Measurements from ENCODE around the gene P2RX7. TPM values are rescaled to one million over a fixed set of nuclear protein-coding genes. Genes with fewer than 3 reads are reported as not detected.
"Not testable (repeated sequence)": the region's sequence is repeated elsewhere in the genome, so short reads cannot be mapped to it uniquely, and the experiment has no call there.

P2RX7 gene
- total and polyA plus RNA-seq, 2 experiments from 2014 or later = 0.90 to 1.7 TPM

- H3K4me3 ChIP-seq = no peak overlapping the region
- H3K79me2 ChIP-seq = no peaks in the 10 kb centered on the region
- no peak for DNase-seq (ENCODE audit: low spot score)
- H3K9me3 ChIP-seq (ENCODE audit: low read depth) = no peaks in the 10 kb centered on the region
- H3K9me2 ChIP-seq (replicated peaks; ENCODE audit: insufficient read depth) = no peaks in the 10 kb centered on the region
- TF ChIP-seq EZH2 (IDR thresholded peaks at IDR 0.05; ENCODE audit: borderline replicate concordance) = no peak
- TF ChIP-seq EZH2phosphoT487 (IDR thresholded peaks at IDR 0.05; ENCODE audit: low read depth, severe bottlenecking, unreplicated experiment) = no peak
- WGBS (ENCODE audit: low lambda C conversion rate, missing lambda C conversion rate) = 91% methylated on average over 14 of the region's 14 CpGs
- H3K4me2 ChIP-seq = no peak overlapping the region
- H2AFZ ChIP-seq = no peak overlapping the region
- no peak overlapping the region for H3K27ac ChIP-seq
- no peaks in the 10 kb centered on the region for H4K20me1 ChIP-seq (ENCODE audit: insufficient read depth, poor library complexity, severe bottlenecking)
- no peaks in the 10 kb centered on the region for H3K4me1 ChIP-seq (ENCODE audit: insufficient read depth)
- no peaks in the 10 kb centered on the region for H3K27me3 ChIP-seq
- no peaks in the 10 kb centered on the region for H3K36me3 ChIP-seq (replicated peaks; ENCODE audit: insufficient read depth, low read depth)
These were observed 22.2 kb downstream of the P2RX7 start for GRCh38 chr12:121154793-121155375.

- Histone ChIP-seq H3K9me2 (replicated peaks; ENCODE audit: insufficient read depth) (no peaks in the 10 kb centered on the region), H3K27me3 (no peaks in the 10 kb centered on the region), H3K4me3 (no peak overlapping the region), H3K36me3 (replicated peaks; ENCODE audit: insufficient read depth, low read depth) (no peaks in the 10 kb centered on the region), H3K9me3 (ENCODE audit: low read depth) (no peaks in the 10 kb centered on the region), H3K27ac (no peak overlapping the region), H3K4me1 (ENCODE audit: insufficient read depth) (no peaks in the 10 kb centered on the region), H2AFZ (no peak overlapping the region), H3K79me2 (no peaks in the 10 kb centered on the region), H3K4me2 (no peak overlapping the region), H4K20me1 (ENCODE audit: insufficient read depth, poor library complexity, severe bottlenecking) (no peaks in the 10 kb centered on the region)
- TF ChIP-seq EZH2 (IDR thresholded peaks at IDR 0.05; ENCODE audit: borderline replicate concordance) (no peak), EZH2phosphoT487 (IDR thresholded peaks at IDR 0.05; ENCODE audit: low read depth, severe bottlenecking, unreplicated experiment) (no peak), CTCF (IDR thresholded peaks at IDR 0.05; ENCODE audit: poor library complexity) (no peak)
- 87% methylated on average over 5 of the region's 5 CpGs for WGBS (ENCODE audit: low lambda C conversion rate, missing lambda C conversion rate)
- no peak for DNase-seq (ENCODE audit: low spot score)
These were observed 23.7 kb downstream of the P2RX7 start for GRCh38 chr12:121156365-121156764.

- H3K4me1 ChIP-seq (ENCODE audit: insufficient read depth) = no peaks in the 10 kb centered on the region
- no peaks in the 10 kb centered on the region for H3K9me2 ChIP-seq (replicated peaks; ENCODE audit: insufficient read depth)
- H3K36me3 ChIP-seq (replicated peaks; ENCODE audit: insufficient read depth, low read depth) = no peaks in the 10 kb centered on the region
- no peak overlapping the region for H3K4me3 ChIP-seq
- no peak overlapping the region for H3K27ac ChIP-seq
- no peak overlapping the region for H2AFZ ChIP-seq
- no peaks in the 10 kb centered on the region for H3K27me3 ChIP-seq
- no peaks in the 10 kb centered on the region for H3K9me3 ChIP-seq (ENCODE audit: low read depth)
- no peak for DNase-seq (ENCODE audit: low spot score)
- no peaks in the 10 kb centered on the region for H3K79me2 ChIP-seq
- TF ChIP-seq EZH2phosphoT487 (IDR thresholded peaks at IDR 0.05; ENCODE audit: low read depth, severe bottlenecking, unreplicated experiment) = no peak
- TF ChIP-seq CTCF (IDR thresholded peaks at IDR 0.05; ENCODE audit: poor library complexity) = no peak
- no peak for TF ChIP-seq EZH2 (IDR thresholded peaks at IDR 0.05; ENCODE audit: borderline replicate concordance)
- H4K20me1 ChIP-seq (ENCODE audit: insufficient read depth, poor library complexity, severe bottlenecking) = no peaks in the 10 kb centered on the region
- 93% methylated on average over 3 of the region's 3 CpGs for WGBS (ENCODE audit: low lambda C conversion rate, missing lambda C conversion rate)
- H3K4me2 ChIP-seq = no peak overlapping the region
These were observed 25.4 kb downstream of the P2RX7 start for GRCh38 chr12:121158085-121158484.

GRCh38 chr12:121158728-121159351 is 26.2 kb downstream of the P2RX7 start:
- WGBS (ENCODE audit: low lambda C conversion rate, missing lambda C conversion rate) = 90% methylated on average over 5 of the region's 5 CpGs
- H3K4me2 ChIP-seq = not testable (repeated sequence)

More at GRCh38 chr12:121158728-121159351, 26.2 kb downstream of the P2RX7 start:
- not testable (repeated sequence) for H3K4me3 ChIP-seq; H4K20me1 ChIP-seq (ENCODE audit: insufficient read depth, poor library complexity, severe bottlenecking); H3K27me3 ChIP-seq; H3K27ac ChIP-seq; H3K9me3 ChIP-seq (ENCODE audit: low read depth); H2AFZ ChIP-seq; H3K4me1 ChIP-seq (ENCODE audit: insufficient read depth); H3K36me3 ChIP-seq (replicated peaks; ENCODE audit: insufficient read depth, low read depth); H3K79me2 ChIP-seq; H3K9me2 ChIP-seq (replicated peaks; ENCODE audit: insufficient read depth); DNase-seq (ENCODE audit: low spot score)
